K562 (cell line): ENCODE results near the gene U2AF1L4. TPM values are rescaled to one million over a fixed set of nuclear protein-coding genes. Genes with fewer than 3 reads are reported as not detected.

ENCODE experiments used
- ATAC-seq: fragments of 200-7000 bp; cut with Tn5 transposase; 3 replicates; pipeline ENCODE4 v1.9.1; 2020; ENCODE audit warnings: moderate library complexity
- BruUV-seq: library from RNA; stranded (reverse); fragments of 400-500 nt; replicated peaks from 2 replicates; lab custom pipeline; 2021; lab: Mats Ljungman, UMichigan
- CTCF ChIA-PET: fragments of 300-600 bp; formaldehyde crosslinking; extraction: SDS; loops from one replicate; lab custom pipeline; 2021; ENCODE audit warnings: low intra/inter-chr PET ratio; lab: Yijun Ruan, JAX
- POLR2A ChIA-PET: fragments of 300-600, 350-650 bp; sonication (Branson Sonifier 250); formaldehyde crosslinking; extraction: SDS; loops from one replicate; lab custom pipeline; 2021; ENCODE audit warnings: antibody characterized with exemption, inconsistent platforms; lab: Yijun Ruan, JAX
- DNase-seq, 4 experiments: peaks; one replicate each; pipeline versions ENCODE4 v3.0.0 to v3.0.0-alpha.2; 2011 to 2018; ENCODE audit warnings: low spot score in 3 of 4, mixed read lengths in 3 of 4; ENCODE audit errors: extremely low read depth in 1 of 4
- FAIRE-seq: peaks from 2 replicates; lab custom pipeline; 2011; peaks lifted over from hg19 to GRCh38; lab: Jason Lieb, UNC
- H2AFZ ChIP-seq: 2 replicates; pipeline ENCODE4 v1.6.0; 2011; ENCODE audit warnings: low read depth, low read length, control low read depth, inconsistent platforms
- H3K27ac ChIP-seq: fragments of 200-600 bp; 3 replicates; pipeline ENCODE4 v1.8.0; 2011; ENCODE audit warnings: low read depth, mild to moderate bottlenecking, control low read depth, inconsistent platforms, low read length, moderate library complexity, mixed read lengths; ENCODE audit errors: extremely low read depth
- H3K27me3 ChIP-seq, 2 experiments: fragments of 300-600 bp in 1 of 2; 2 replicates in 1 of 2; 3 replicates in 1 of 2; pipeline versions ENCODE4 v1.6.0 to v1.8.0; 2011; ENCODE audit warnings: inconsistent platforms in 2 of 2, low read length in 2 of 2, mild to moderate bottlenecking in 1 of 2, mixed read lengths in 1 of 2, moderate library complexity in 1 of 2; ENCODE audit not compliant: control insufficient read depth in 2 of 2, insufficient read depth in 2 of 2
- H3K36me3 ChIP-seq: fragments of 300-600 bp; 3 replicates; pipeline ENCODE4 v1.8.0; 2011; ENCODE audit warnings: mild to moderate bottlenecking, low read length, inconsistent platforms; ENCODE audit not compliant: control insufficient read depth, insufficient read depth
- H3K4me1 ChIP-seq, 2 experiments: fragments of 200-600 bp in 1 of 2; replicated peaks in 1 of 2; 2 replicates in 1 of 2; 3 replicates in 1 of 2; pipeline versions ENCODE4 v1.5.1 to v1.8.0; 2011; ENCODE audit warnings: inconsistent platforms in 2 of 2, low read length in 2 of 2, mild to moderate bottlenecking in 1 of 2, mixed read lengths in 1 of 2, moderate library complexity in 1 of 2; ENCODE audit not compliant: control insufficient read depth in 2 of 2, insufficient read depth in 2 of 2
- H3K4me2 ChIP-seq: 2 replicates; pipeline ENCODE4 v1.6.1; 2011; ENCODE audit warnings: low read length, control low read depth, inconsistent platforms, mixed read lengths; ENCODE audit not compliant: insufficient read depth
- H3K4me3 ChIP-seq: fragments of 200-600 bp; sonication (generic), shearing (Covaris generic); 2 replicates; pipeline ENCODE4 v1.5.1; 2016; ENCODE audit warnings: control low read depth, inconsistent platforms
- H3K79me2 ChIP-seq: fragments of 200-600 bp; 3 replicates; pipeline ENCODE4 v1.8.0; 2011; ENCODE audit warnings: low read length, inconsistent platforms; ENCODE audit not compliant: control insufficient read depth, insufficient read depth
- H3K9ac ChIP-seq, 2 experiments: 2 replicates each; pipeline versions ENCODE4 v1.6.0 to v1.6.1; 2011; ENCODE audit warnings: low read depth in 2 of 2, low read length in 2 of 2, control low read depth in 1 of 2, inconsistent platforms in 1 of 2, mild to moderate bottlenecking in 1 of 2, mixed read lengths in 1 of 2; ENCODE audit not compliant: insufficient read depth in 1 of 2
- H3K9me1 ChIP-seq: one replicate; pipeline ENCODE4 v1.6.0; 2011; ENCODE audit warnings: inconsistent platforms, mild to moderate bottlenecking, low read length, moderate library complexity; ENCODE audit not compliant: control insufficient read depth, insufficient read depth
- H3K9me3 ChIP-seq: replicated peaks from 2 replicates; pipeline ENCODE4 v1.5.1; 2011; ENCODE audit warnings: low read depth, low read length, inconsistent platforms; ENCODE audit not compliant: control insufficient read depth, insufficient read depth
- H4K20me1 ChIP-seq: replicated peaks from 2 replicates; pipeline ENCODE4 v1.6.1; 2011; ENCODE audit warnings: low read length, inconsistent platforms, mixed read lengths; ENCODE audit not compliant: control insufficient read depth, insufficient read depth
- BRF1 ChIP-seq: IDR thresholded peaks from 3 replicates; pipeline ENCODE4 v1.6.1; 2011; ENCODE audit warnings: borderline replicate concordance, mild to moderate bottlenecking; ENCODE audit not compliant: insufficient read length; ENCODE audit errors: extremely low read depth
- ELF1 ChIP-seq: fragments of 200-800 bp; sonication (Bioruptor generic); IDR thresholded peaks from 2 replicates; pipeline ENCODE4 v1.6.1; 2016; ENCODE audit warnings: missing genetic modification characterization, missing compliant biosample characterization
- PHB2 ChIP-seq: fragments of 450-650 bp; IDR thresholded peaks from 2 replicates; pipeline ENCODE4 v1.6.1; 2017; ENCODE audit warnings: low read depth
- POLR2G ChIP-seq: fragments of 200-400 bp; formaldehyde crosslinking; IDR thresholded peaks from 2 replicates; pipeline ENCODE4 v1.6.1; 2017; ENCODE audit warnings: low read depth, mild to moderate bottlenecking, antibody characterized with exemption, low read length, moderate library complexity
- RAD21 ChIP-seq, 2 experiments: fragments of 250-450 bp in 1 of 2; fragments of 450-650 bp in 1 of 2; sonication (Bioruptor Pico) in 1 of 2; formaldehyde crosslinking in 1 of 2; IDR thresholded peaks in 1 of 2; conservative IDR thresholded peaks in 1 of 2; 2 replicates each; pipeline versions ENCODE4 v1.4.0 to v1.8.0; 2020 to 2022; ENCODE audit warnings: mild to moderate bottlenecking in 2 of 2, moderate library complexity in 1 of 2
- RBFOX2 ChIP-seq: fragments of 200-400 bp; formaldehyde crosslinking; IDR thresholded peaks from 2 replicates; pipeline ENCODE4 v1.6.1; 2017; ENCODE audit warnings: low read depth, mild to moderate bottlenecking, low read length, moderate library complexity
- SMARCE1 ChIP-seq: fragments of 450-650 bp; IDR thresholded peaks from 2 replicates; pipeline ENCODE4 v1.7.1; 2016; ENCODE audit warnings: mild to moderate bottlenecking
- TAF7 ChIP-seq: fragments of 450-650 bp; IDR thresholded peaks from 2 replicates; pipeline ENCODE4 v1.6.1; 2016; ENCODE audit warnings: missing genetic modification characterization, missing compliant biosample characterization
- ZNF253 ChIP-seq: fragments of 250-450 bp; sonication (Bioruptor Pico); conservative IDR thresholded peaks from 2 replicates; pipeline ENCODE4 v1.6.1; 2021; ENCODE audit warnings: mild to moderate bottlenecking
- WGBS: fragments of 100-300 bp; shearing (Covaris generic); methylation state at CpG from one replicate; pipeline ENCODE4 v1.1.6; 2016; ENCODE audit warnings: low coverage, mixed read lengths; ENCODE audit not compliant: insufficient coverage; ENCODE audit errors: missing lambda C conversion rate; 5-methylcytosine and 5-hydroxymethylcytosine counted together
- in situ Hi-C: fragments of 300-500 bp; cut with MboI; formaldehyde crosslinking; loops from 4 replicates; pipeline ENCODE4 v1.15.0; 2018; ENCODE audit warnings: inconsistent platforms, mixed read lengths
- intact Hi-C: fragments of 100-400 bp; cut with micrococcal nuclease; formaldehyde crosslinking; loops from 2 replicates; pipeline ENCODE4 v1.14.2; 2022
- polyA plus RNA-seq, 8 experiments: library from polyadenylated mRNA; depleted of rRNA in 4 of 8; stranded (reverse) in 5 of 8; unstranded in 3 of 8; fragments of >200 nt; fragmentation: Nextera tagmentation in 2 of 8; fragmentation: Illumina TruSeq in 1 of 8; extraction: Ambion mirVana in 2 of 8; extraction: Trizol in 1 of 8; gene quantifications; 2 replicates each; pipeline versions ENCODE4 v1.2.1 to v1.2.3, GENCODE V29; 2011 to 2014; ENCODE audit warnings: inconsistent platforms in 1 of 8, missing spikeins in 1 of 8
- total RNA-seq, 7 experiments: library from RNA; depleted of rRNA in 6 of 7; stranded (reverse); fragments of >200 nt in 6 of 7; fragmentation: Illumina TruSeq in 2 of 7; extraction: Trizol in 2 of 7; gene quantifications; 2 replicates each; pipeline versions ENCODE4 v1.2.1 to v1.2.3, GENCODE V29; 2011 to 2021; ENCODE audit warnings: low replicate concordance in 1 of 7
- TF ChIP-seq, protein P1 (sequence below): fragments of 450-650 bp; IDR thresholded peaks from 2 replicates; pipeline ENCODE4 v1.6.1; 2017; ENCODE audit warnings: antibody characterized with exemption
- TF ChIP-seq, protein P2 (sequence below): fragments of 450-650 bp; formaldehyde crosslinking; IDR thresholded peaks from 2 replicates; pipeline ENCODE4 v1.4.0; 2020; ENCODE audit warnings: mild to moderate bottlenecking

The U2AF1L4 gene
- total and polyA plus RNA-seq, 9 of the 15 experiments (the other 6 are each of a cell fraction or from before 2014, with no cell fraction given): 8.4 to 19.5 (median 12.6) TPM

DNA sequence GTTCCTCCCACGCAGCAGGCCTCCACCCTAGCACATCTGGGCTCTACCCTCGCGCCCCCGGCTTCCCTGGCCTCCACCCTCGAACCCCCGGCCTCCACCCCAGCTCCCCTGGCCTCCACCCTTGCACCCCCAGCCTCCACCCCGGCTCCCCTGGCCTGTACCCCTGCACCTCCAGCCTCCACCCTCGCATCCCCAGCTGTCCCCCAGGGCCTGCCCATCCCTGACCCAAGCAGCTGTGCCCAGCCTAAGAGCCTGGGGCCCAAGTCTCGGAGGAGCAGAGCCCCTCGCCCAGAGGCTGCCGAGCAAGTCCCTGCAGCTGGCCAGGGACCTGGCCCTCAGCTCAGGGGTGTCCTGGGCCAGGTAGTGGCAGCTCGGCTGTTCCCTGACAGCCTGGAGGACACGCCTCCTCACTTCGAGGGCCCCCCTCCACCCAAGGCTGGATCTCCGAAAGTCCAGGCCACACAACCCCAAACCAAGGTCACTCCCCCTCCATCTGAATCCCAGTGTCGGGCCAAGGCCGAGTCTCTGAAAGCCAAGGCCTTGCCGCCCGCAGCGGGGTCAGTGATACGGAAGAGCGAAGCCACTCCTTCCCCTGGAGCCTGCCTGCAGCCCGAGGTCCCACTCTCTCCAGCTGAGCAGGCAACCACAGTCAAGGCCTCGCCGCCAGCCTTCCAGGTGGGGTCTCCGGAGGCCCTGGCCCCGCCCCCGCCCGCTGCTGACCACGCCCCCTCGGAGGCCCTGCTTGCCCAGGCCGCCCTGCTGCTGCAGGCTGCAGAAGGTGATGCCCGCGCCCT lies 22.3 kb upstream of the U2AF1L4 start:
- no TSS peak for BruUV-seq
- 85% methylated on average over 14 of the region's 34 CpGs for WGBS
- intact Hi-C loops: no loop called here

DNA sequence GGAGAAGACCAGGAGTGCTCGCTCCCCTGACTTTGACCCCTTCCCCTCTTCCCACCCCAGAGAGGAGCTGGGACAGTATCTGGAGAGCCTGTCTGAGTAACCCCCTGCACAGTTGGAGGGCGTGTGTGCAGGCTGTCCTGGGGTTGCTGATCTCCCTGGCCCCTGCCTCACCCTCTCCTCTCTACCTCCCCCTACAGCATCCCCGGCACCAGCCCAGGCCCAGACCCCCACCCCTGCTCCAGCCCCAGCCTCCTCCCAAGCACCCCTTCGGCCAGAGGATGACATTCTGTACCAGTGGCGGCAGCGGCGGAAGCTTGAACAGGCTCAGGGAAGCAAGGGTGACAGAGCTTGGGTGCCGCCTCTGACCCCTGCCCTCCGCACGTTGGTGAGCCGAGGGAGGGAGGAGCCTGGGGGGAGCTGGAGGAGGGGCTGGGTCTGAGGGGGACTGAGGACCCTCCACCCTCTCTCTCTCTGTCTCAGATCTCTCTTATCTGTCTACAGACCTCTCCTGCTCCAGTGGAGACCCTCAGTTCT lies 21.4 kb upstream of the U2AF1L4 start:
- Histone ChIP-seq H3K36me3 (peaks cover 44% of the 10 kb centered on the region; the same call in 1 of the 3 replicates), H4K20me1 (no peaks in the 10 kb centered on the region), H3K9me1 (no peaks in the 10 kb centered on the region), H3K4me3 (no peak overlapping the region), H3K9me3 (no peaks in the 10 kb centered on the region), H3K27ac (no peak overlapping the region), H2AFZ (no peak overlapping the region), H3K9ac (peak overlapping the region in 1 of 2 experiments; percentile 26; a peak in 1 of 4 replicates), H3K27me3 (no peaks in the 10 kb centered on the region), H3K4me2 (no peak overlapping the region), H3K79me2 (no peaks in the 10 kb centered on the region), H3K4me1 (peaks cover 0 to 19% of the 10 kb centered on the region in 2 experiments; a peak in 2 of 5 replicates)
- FAIRE-seq (no peak), ATAC-seq (peak; percentile 38), DNase-seq (no peak)
- in situ Hi-C loops: no loop called here
- ChIA-PET POLR2A (interaction anchor here (0.7 to 1.2 kb wide), 2 partner anchors 22 to 213 kb away, joined by 3 read pairs; no protein-coding TSS in a partner anchor), CTCF (no interaction called here)
- BruUV-seq: no TSS peak
- WGBS: 76% methylated on average over 5 of the region's 11 CpGs
- intact Hi-C loops: no loop called here
- TF ChIP-seq ELF1 (no peak), TAF7 (tag) (no peak), ZNF253 (CRISPR knock-in tag) (no peak), BRF1 (no peak), PHB2 (no peak), RAD21 (CRISPR knock-in tag; conservative IDR thresholded peaks at IDR 0.05 in 1 of 2, IDR thresholded peaks at IDR 0.05 in 1 of 2) (no peak)
- TF ChIP-seq, protein P1, sequence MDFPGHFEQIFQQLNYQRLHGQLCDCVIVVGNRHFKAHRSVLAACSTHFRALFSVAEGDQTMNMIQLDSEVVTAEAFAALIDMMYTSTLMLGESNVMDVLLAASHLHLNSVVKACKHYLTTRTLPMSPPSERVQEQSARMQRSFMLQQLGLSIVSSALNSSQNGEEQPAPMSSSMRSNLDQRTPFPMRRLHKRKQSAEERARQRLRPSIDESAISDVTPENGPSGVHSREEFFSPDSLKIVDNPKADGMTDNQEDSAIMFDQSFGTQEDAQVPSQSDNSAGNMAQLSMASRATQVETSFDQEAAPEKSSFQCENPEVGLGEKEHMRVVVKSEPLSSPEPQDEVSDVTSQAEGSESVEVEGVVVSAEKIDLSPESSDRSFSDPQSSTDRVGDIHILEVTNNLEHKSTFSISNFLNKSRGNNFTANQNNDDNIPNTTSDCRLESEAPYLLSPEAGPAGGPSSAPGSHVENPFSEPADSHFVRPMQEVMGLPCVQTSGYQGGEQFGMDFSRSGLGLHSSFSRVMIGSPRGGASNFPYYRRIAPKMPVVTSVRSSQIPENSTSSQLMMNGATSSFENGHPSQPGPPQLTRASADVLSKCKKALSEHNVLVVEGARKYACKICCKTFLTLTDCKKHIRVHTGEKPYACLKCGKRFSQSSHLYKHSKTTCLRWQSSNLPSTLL: no peak
- TF ChIP-seq, protein P2, sequence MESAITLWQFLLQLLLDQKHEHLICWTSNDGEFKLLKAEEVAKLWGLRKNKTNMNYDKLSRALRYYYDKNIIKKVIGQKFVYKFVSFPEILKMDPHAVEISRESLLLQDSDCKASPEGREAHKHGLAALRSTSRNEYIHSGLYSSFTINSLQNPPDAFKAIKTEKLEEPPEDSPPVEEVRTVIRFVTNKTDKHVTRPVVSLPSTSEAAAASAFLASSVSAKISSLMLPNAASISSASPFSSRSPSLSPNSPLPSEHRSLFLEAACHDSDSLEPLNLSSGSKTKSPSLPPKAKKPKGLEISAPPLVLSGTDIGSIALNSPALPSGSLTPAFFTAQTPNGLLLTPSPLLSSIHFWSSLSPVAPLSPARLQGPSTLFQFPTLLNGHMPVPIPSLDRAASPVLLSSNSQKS: no peak

More for the DNA sequence above, 22.3 kb upstream of the U2AF1L4 start:
- ChIA-PET CTCF (no interaction called here), POLR2A (interaction anchor here (0.6 to 1.2 kb wide), 4 partner anchors 10 to 52 kb away, joined by 3 read pairs; partner anchors contain the start of gene PROSER3)
- peak; percentile 59 for TF ChIP-seq POLR2G
- TF ChIP-seq RBFOX2: 0 out of 2 replicates have a peak, but pooled peaks have one; percentile 37
- no peak for TF ChIP-seq SMARCE1
- Histone ChIP-seq H3K9ac (0 out of 4 replicates have a peak overlapping the region, but pooled peaks of 1 of the 2 experiments have one; percentile 26), H3K27me3 (no peaks in the 10 kb centered on the region), H3K4me3 (no peak overlapping the region), H4K20me1 (no peaks in the 10 kb centered on the region), H3K4me2 (no peak overlapping the region), H3K9me1 (no peaks in the 10 kb centered on the region), H3K79me2 (no peaks in the 10 kb centered on the region), H3K27ac (no peak overlapping the region), H3K9me3 (no peaks in the 10 kb centered on the region), H3K4me1 (peaks cover 0 to 19% of the 10 kb centered on the region in 2 experiments; a peak in 2 of 5 replicates), H2AFZ (no peak overlapping the region), H3K36me3 (peaks cover 35% of the 10 kb centered on the region; the same call in 1 of the 3 replicates)
- in situ Hi-C loops: no loop called here
- no peak for FAIRE-seq
- peak in 1 of 4 experiments; percentile 8 for DNase-seq
- ATAC-seq: peak; percentile 40
